Activated T-helper 17 cell treated with anti-CD3 and anti-CD28 coated beads, Interleukin-2, amount 50 U/mL, for 72 hours (primary cell): ENCODE measurements around the gene SLC25A40. TPM values are rescaled to one million over a fixed set of nuclear protein-coding genes. Genes with fewer than 3 reads are reported as not detected.
A peak's percentile ranks its signal among the peaks of the same experiment; 100 is the strongest.
"Not testable (repeated sequence)": the region's sequence is repeated elsewhere in the genome, so short reads cannot be mapped to it uniquely, and the experiment has no call there.

Experiments used
- ATAC-seq: fragments of 150-1000 bp; cut with Tn5 transposase; replicated peaks from 2 replicates; pipeline ENCODE4 v1.10.0; 2021; ENCODE audit warnings: mild to moderate bottlenecking, moderate library complexity
- H3K27ac Mint-ChIP-seq: one replicate; pipeline ENCODE4 v1.8.0; 2022; ENCODE audit warnings: mixed read lengths
- H3K27me3 Mint-ChIP-seq: one replicate; pipeline ENCODE4 v1.8.0; 2022; ENCODE audit warnings: mixed read lengths
- H3K36me3 Mint-ChIP-seq: one replicate; pipeline ENCODE4 v1.8.0; 2022; ENCODE audit warnings: low read depth, mild to moderate bottlenecking, mixed read lengths
- H3K4me1 Mint-ChIP-seq: one replicate; pipeline ENCODE4 v1.8.0; 2022; ENCODE audit warnings: mixed read lengths
- H3K4me3 Mint-ChIP-seq: one replicate; pipeline ENCODE4 v1.8.0; 2022; ENCODE audit warnings: mild to moderate bottlenecking, mixed read lengths
- H3K9me3 Mint-ChIP-seq: one replicate; pipeline ENCODE4 v1.8.0; 2022; ENCODE audit warnings: mixed read lengths
- total RNA-seq, 2 donors: library from RNA; stranded (reverse); gene quantifications; one replicate each; pipeline ENCODE4 v1.2.3, GENCODE V29; 2022

SLC25A40 gene, protein sequence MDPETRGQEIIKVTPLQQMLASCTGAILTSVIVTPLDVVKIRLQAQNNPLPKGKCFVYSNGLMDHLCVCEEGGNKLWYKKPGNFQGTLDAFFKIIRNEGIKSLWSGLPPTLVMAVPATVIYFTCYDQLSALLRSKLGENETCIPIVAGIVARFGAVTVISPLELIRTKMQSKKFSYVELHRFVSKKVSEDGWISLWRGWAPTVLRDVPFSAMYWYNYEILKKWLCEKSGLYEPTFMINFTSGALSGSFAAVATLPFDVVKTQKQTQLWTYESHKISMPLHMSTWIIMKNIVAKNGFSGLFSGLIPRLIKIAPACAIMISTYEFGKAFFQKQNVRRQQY
- total RNA-seq: 10 to 100 TPM; 45.1 to 47.1 TPM

DNA sequence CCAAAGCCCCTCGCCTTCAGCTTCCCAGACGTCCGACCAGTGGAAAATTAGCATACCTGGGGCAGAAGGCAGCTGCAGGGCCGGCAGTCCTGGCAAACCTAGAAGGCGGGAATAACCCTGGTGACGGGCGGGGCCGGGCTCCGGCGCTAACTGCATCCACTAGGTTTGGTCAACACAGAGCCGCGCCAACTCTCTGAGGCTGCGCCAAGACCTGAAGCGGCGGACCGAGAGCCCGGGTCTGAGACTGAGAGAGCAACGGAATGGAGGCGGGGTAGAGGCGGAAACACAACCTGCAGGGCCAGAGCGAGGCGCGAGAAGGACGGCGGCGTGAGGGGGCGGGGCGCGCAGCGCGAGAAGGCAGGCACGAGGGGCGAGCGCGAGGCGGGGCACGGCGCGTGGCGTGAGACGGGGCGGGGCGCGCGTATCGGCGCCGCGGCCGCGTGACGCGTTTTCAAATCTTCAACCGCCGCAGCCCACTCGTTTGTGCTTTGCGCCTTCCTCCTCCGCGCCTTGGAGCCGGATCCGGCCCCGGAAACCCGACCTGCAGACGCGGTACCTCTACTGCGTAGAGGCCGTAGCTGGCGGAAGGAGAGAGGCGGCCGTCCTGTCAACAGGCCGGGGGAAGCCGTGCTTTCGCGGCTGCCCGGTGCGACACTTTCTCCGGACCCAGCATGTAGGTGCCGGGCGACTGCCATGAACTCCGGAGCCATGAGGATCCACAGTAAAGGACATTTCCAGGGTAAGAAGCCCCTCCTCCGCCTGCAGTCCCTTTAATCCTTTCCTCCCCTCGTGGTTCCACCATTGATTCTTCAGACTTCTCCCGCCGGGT lies at the start of gene SLC25A40, which contains the start of gene DBF4:
SLC25A40 (minus strand) TSS at position 321 of the 829 bp plus-strand sequence. CDS start 17,633 bp downstream, outside the sequence.
DBF4 (plus strand) TSS at position 454 of the 829 bp plus-strand sequence; CDS start at position 694, 240 bp downstream.
- no peaks in the 10 kb centered on the region for H3K9me3 Mint-ChIP-seq
- peaks cover 29% of the 10 kb centered on the region for H3K4me1 Mint-ChIP-seq

GRCh38 chr7:87922759-87923395 lies 46.7 kb upstream of the SLC25A40 start:
- not testable (repeated sequence) for H3K27ac Mint-ChIP-seq, H3K36me3 Mint-ChIP-seq, H3K4me3 Mint-ChIP-seq, H3K4me1 Mint-ChIP-seq, ATAC-seq, H3K9me3 Mint-ChIP-seq
- peaks cover 14% of the 10 kb centered on the region for H3K27me3 Mint-ChIP-seq

More for the DNA sequence above, at the start of gene SLC25A40, which contains the start of gene DBF4:
- Mint-ChIP-seq H3K27ac (peak within 1 kb of the TSS; percentile 96), H3K4me3 (peak within 1 kb of the TSS; percentile 80), H3K36me3 (peaks cover 72% of the 10 kb centered on the region), H3K27me3 (no peaks in the 10 kb centered on the region)
- peak; percentile 94 for ATAC-seq

- no peaks in the 10 kb centered on the region for H3K9me3 Mint-ChIP-seq
- no peaks in the 10 kb centered on the region for H3K36me3 Mint-ChIP-seq
- no peak for ATAC-seq
- peaks cover 14% of the 10 kb centered on the region for H3K27me3 Mint-ChIP-seq
- H3K4me3 Mint-ChIP-seq: no peak overlapping the region
- H3K4me1 Mint-ChIP-seq: no peaks in the 10 kb centered on the region
- no peak overlapping the region for H3K27ac Mint-ChIP-seq
These were observed 44.4 kb upstream of the SLC25A40 start for GRCh38 chr7:87920578-87920977.

DNA sequence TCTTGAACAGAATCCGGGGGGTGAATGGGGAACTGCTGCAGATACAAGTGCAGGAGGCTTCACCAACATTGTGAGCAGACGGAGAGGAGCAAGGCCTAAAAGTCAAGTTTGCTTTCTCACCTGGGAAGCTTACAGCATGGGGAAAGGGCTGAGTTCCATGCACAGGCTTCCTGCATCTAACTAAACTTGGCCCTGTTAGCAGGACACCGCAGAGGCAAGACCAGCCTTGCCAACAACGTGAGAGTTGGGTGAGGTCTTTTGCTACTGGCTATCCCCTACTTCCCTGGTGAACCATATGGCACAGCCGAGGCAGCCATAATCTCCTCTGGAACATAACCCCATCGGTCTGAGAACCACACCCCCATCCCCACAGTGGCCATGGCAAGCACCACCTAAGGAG lies 43.7 kb upstream of the SLC25A40 start:
- no peak for ATAC-seq
- Mint-ChIP-seq H3K4me1 (no peaks in the 10 kb centered on the region), H3K36me3 (no peaks in the 10 kb centered on the region), H3K4me3 (no peak overlapping the region), H3K9me3 (no peaks in the 10 kb centered on the region), H3K27ac (no peak overlapping the region), H3K27me3 (peaks cover 14% of the 10 kb centered on the region)

GRCh38 chr7:87918740-87919139 lies 42.6 kb upstream of the SLC25A40 start:
- Mint-ChIP-seq H3K27me3 (peaks cover 14% of the 10 kb centered on the region), H3K9me3 (no peaks in the 10 kb centered on the region), H3K4me3 (no peak overlapping the region), H3K36me3 (no peaks in the 10 kb centered on the region), H3K27ac (no peak overlapping the region), H3K4me1 (no peaks in the 10 kb centered on the region)
- ATAC-seq: no peak

DNA sequence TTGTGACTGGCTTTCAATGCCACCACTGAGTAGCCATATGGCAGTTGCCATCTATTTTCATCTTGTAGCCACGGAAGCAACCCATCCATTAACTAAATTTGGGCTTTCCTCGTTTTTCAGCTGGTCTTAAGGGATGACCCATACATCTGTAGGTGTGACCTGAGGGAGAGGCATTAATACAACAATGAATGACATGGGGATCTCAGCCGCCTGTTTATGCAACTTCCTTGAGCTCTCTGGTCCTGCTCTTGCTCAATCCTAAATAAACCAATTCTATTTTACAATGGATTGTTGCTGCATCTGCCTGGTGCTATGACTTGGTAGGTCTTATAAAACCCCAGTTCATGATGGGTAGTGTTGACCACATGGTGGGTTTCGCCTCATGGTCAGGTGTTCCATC lies 36.0 kb upstream of the SLC25A40 start:
- ATAC-seq: no peak
- no peak overlapping the region for H3K4me3 Mint-ChIP-seq
- no peaks in the 10 kb centered on the region for H3K9me3 Mint-ChIP-seq
- no peak overlapping the region for H3K27ac Mint-ChIP-seq
- peaks cover 20% of the 10 kb centered on the region for H3K36me3 Mint-ChIP-seq
- H3K27me3 Mint-ChIP-seq: no peaks in the 10 kb centered on the region
- H3K4me1 Mint-ChIP-seq: no peaks in the 10 kb centered on the region

- H3K27me3 Mint-ChIP-seq, H3K27ac Mint-ChIP-seq, H3K9me3 Mint-ChIP-seq, H3K4me1 Mint-ChIP-seq, H3K4me3 Mint-ChIP-seq, ATAC-seq: not testable (repeated sequence)
- H3K36me3 Mint-ChIP-seq: peaks cover 50% of the 10 kb centered on the region
These were observed 32.7 kb upstream of the SLC25A40 start for GRCh38 chr7:87908814-87909213.

DNA sequence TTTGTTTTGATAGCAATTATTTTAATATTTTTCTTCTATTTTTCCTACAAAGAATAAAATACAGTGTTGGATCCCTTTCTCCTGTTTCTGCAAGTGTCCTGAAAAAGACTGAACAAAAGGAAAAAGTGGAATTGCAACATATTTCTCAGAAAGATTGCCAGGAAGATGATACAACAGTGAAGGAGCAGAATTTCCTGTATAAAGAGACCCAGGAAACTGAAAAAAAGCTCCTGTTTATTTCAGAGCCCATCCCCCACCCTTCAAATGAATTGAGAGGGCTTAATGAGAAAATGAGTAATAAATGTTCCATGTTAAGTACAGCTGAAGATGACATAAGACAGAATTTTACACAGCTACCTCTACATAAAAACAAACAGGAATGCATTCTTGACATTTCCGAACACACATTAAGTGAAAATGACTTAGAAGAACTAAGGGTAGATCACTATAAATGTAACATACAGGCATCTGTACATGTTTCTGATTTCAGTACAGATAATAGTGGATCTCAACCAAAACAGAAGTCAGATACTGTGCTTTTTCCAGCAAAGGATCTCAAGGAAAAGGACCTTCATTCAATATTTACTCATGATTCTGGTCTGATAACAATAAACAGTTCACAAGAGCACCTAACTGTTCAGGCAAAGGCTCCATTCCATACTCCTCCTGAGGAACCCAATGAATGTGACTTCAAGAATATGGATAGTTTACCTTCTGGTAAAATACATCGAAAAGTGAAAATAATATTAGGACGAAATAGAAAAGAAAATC lies 31.2 kb upstream of the SLC25A40 start:
- not testable (repeated sequence) for H3K27me3 Mint-ChIP-seq, H3K4me1 Mint-ChIP-seq, H3K27ac Mint-ChIP-seq, H3K9me3 Mint-ChIP-seq, H3K4me3 Mint-ChIP-seq, ATAC-seq
- H3K36me3 Mint-ChIP-seq: peaks cover 63% of the 10 kb centered on the region

GRCh38 chr7:87899255-87899654 lies 23.1 kb upstream of the SLC25A40 start:
- no peak for ATAC-seq
- no peak overlapping the region for H3K4me3 Mint-ChIP-seq
- H3K9me3 Mint-ChIP-seq: no peaks in the 10 kb centered on the region
- H3K27ac Mint-ChIP-seq: no peak overlapping the region
- no peaks in the 10 kb centered on the region for H3K27me3 Mint-ChIP-seq
- no peaks in the 10 kb centered on the region for H3K4me1 Mint-ChIP-seq
- peaks cover 94% of the 10 kb centered on the region for H3K36me3 Mint-ChIP-seq

DNA sequence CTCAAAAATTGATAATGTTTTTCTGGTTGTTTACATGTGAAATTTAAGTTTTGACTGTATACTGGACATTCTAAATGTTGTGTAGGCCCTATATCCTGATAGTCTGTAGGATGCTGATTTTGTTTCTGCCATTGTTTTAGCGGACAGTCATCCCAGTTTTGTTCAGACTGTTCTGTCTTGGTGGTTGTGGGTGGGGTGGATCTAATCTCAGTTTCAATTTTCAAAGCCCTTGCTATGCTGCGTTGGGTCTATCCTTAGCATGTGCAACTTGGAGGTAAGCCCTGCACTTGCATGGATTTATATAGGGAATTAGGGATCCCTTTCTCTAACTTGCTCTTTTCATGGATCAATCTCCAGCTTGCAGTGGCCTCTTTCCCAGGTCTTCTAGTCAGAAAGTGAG lies 19.2 kb upstream of the SLC25A40 start:
- no peaks in the 10 kb centered on the region for H3K9me3 Mint-ChIP-seq
- H3K36me3 Mint-ChIP-seq: peaks cover 92% of the 10 kb centered on the region
- ATAC-seq: no peak
- H3K4me1 Mint-ChIP-seq: peaks cover 7% of the 10 kb centered on the region
- H3K27me3 Mint-ChIP-seq: no peaks in the 10 kb centered on the region
- H3K27ac Mint-ChIP-seq: no peak overlapping the region
- H3K4me3 Mint-ChIP-seq: no peak overlapping the region

GRCh38 chr7:87886875-87887274 lies 10.7 kb upstream of the SLC25A40 start:
- ATAC-seq: no peak
- no peak overlapping the region for H3K4me3 Mint-ChIP-seq
- no peaks in the 10 kb centered on the region for H3K9me3 Mint-ChIP-seq
- H3K4me1 Mint-ChIP-seq: peaks cover 13% of the 10 kb centered on the region
- H3K36me3 Mint-ChIP-seq: peaks cover 97% of the 10 kb centered on the region
- H3K27me3 Mint-ChIP-seq: no peaks in the 10 kb centered on the region
- no peak overlapping the region for H3K27ac Mint-ChIP-seq

DNA sequence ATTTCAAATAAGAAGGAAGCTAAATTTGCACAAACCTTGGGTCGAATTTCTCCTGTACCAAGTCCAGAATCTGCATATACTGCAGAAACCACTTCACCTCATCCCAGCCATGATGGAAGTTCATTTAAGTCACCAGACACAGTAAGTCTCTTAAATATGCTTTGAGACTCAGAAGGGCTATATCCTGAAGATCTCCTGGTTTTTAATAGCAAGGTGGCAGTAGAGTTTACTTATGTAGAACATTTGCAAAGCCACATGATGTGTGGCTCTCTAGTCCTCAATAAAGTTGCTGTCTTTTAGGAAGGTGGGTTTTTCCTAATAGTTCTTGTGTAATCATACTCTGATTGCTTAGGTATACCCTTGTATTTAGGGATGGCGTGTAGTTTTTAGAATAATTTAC lies 8.9 kb upstream of the SLC25A40 start:
- peaks cover 18% of the 10 kb centered on the region for H3K4me1 Mint-ChIP-seq
- no peaks in the 10 kb centered on the region for H3K27me3 Mint-ChIP-seq
- ATAC-seq: no peak
- peaks cover 98% of the 10 kb centered on the region for H3K36me3 Mint-ChIP-seq
- H3K4me3 Mint-ChIP-seq: no peak overlapping the region
- H3K9me3 Mint-ChIP-seq: no peaks in the 10 kb centered on the region
- peak overlapping the region; percentile 12 for H3K27ac Mint-ChIP-seq

DNA sequence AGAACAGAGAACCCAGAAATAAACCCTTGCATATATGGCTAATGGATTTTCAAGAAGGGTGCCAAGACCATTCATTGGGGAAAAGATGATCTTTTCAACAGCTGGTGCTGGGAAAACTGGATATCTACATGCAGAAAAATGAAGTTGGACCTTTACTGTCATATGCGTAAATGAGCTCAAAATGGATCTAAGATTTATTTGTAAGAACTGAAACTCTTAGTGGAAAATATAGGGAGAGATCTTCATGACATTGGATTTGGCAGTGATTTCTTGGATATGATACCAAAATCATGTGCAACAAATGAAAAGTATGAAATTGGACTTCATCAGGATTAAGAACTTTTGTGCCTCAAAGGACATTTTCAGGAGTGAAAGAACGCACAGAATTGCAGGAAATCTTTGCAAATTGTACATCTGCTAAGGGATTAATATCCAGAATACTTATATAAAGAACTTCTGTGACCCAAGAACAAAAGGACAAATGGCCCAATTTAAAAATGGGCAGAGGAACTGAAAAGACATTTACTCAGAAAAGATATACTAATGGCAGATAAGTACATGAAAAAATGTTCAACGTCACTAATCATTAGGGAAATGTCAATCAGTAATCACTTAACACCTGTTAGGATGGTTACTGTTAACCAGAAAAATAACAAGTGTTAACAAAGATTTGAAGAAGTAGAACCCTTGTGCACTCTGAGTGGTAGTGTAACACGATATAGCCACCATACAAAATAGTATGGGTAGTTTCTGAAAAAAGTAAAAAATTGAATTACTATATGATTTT lies 6.2 kb upstream of the SLC25A40 start:
- H3K27me3 Mint-ChIP-seq: no peaks in the 10 kb centered on the region
- peaks cover 94% of the 10 kb centered on the region for H3K36me3 Mint-ChIP-seq
- H3K9me3 Mint-ChIP-seq: no peaks in the 10 kb centered on the region
- no peak overlapping the region for H3K4me3 Mint-ChIP-seq
- no peak for ATAC-seq
- peak overlapping the region; percentile 67 for H3K27ac Mint-ChIP-seq
- peaks cover 18% of the 10 kb centered on the region for H3K4me1 Mint-ChIP-seq
